ENCODE data around the gene ANO2.

ANO2 gene

GRCh38 chr12:5868625-5869295, 76.3 kb downstream of the ANO2 start:
- no peak for DNase-seq (ENCODE audit: low read depth)
- H3K4me3 ChIP-seq (ENCODE audit: low read depth, low read length) = no peak overlapping the region
- no peak for TF ChIP-seq CTCF (IDR thresholded peaks at IDR 0.05; ENCODE audit: insufficient read depth, low read depth, low read length, missing control alignments)

- H3K4me3 ChIP-seq (ENCODE audit: low read depth, low read length) = no peak overlapping the region
- no peak for TF ChIP-seq CTCF (IDR thresholded peaks at IDR 0.05; ENCODE audit: insufficient read depth, low read depth, low read length, missing control alignments)
- DNase-seq (ENCODE audit: low read depth) = no peak
Observed at GRCh38 chr12:5865397-5865796, 79.7 kb downstream of the ANO2 start.

- no peak for DNase-seq (ENCODE audit: low read depth)
- no peak overlapping the region for H3K4me3 ChIP-seq (ENCODE audit: low read depth, low read length)
- no peak for TF ChIP-seq CTCF (IDR thresholded peaks at IDR 0.05; ENCODE audit: insufficient read depth, low read depth, low read length, missing control alignments)
Observed at GRCh38 chr12:5864972-5865371, 80.1 kb downstream of the ANO2 start.

GRCh38 chr12:5864301-5864700, 80.8 kb downstream of the ANO2 start:
- no peak for DNase-seq (ENCODE audit: low read depth)
- TF ChIP-seq CTCF (IDR thresholded peaks at IDR 0.05; ENCODE audit: insufficient read depth, low read depth, low read length, missing control alignments) = no peak
- no peak overlapping the region for H3K4me3 ChIP-seq (ENCODE audit: low read depth, low read length)

- DNase-seq (ENCODE audit: low read depth) = no peak
- TF ChIP-seq CTCF (IDR thresholded peaks at IDR 0.05; ENCODE audit: insufficient read depth, low read depth, low read length, missing control alignments) = no peak
- no peak overlapping the region for H3K4me3 ChIP-seq (ENCODE audit: low read depth, low read length)
Observed at GRCh38 chr12:5861416-5861815, 83.6 kb downstream of the ANO2 start.

- TF ChIP-seq CTCF (IDR thresholded peaks at IDR 0.05; ENCODE audit: insufficient read depth, low read depth, low read length, missing control alignments) = no peak
- DNase-seq (ENCODE audit: low read depth) = no peak
- no peak overlapping the region for H3K4me3 ChIP-seq (ENCODE audit: low read depth, low read length)
Observed at GRCh38 chr12:5856692-5857091, 88.4 kb downstream of the ANO2 start.

GRCh38 chr12:5846950-5847349, 98.1 kb downstream of the ANO2 start:
- DNase-seq (ENCODE audit: low read depth) = no peak
- no peak overlapping the region for H3K4me3 ChIP-seq (ENCODE audit: low read depth, low read length)
- no peak for TF ChIP-seq CTCF (IDR thresholded peaks at IDR 0.05; ENCODE audit: insufficient read depth, low read depth, low read length, missing control alignments)

Data from GM12865 (cell line).